Ramos (cell line): Measurements from ENCODE around the gene MAP4K3.
"Not testable (repeated sequence)": the region's sequence is repeated elsewhere in the genome, so short reads cannot be mapped to it uniquely, and the experiment has no call there.

Experiments used
- in situ Hi-C: fragments of 300-500 bp; cut with MboI; formaldehyde crosslinking; loops from one replicate; pipeline ENCODE4 v1.14.3; 2022; ENCODE audit warnings: low sequenced_read_pairs; ENCODE audit not compliant: unreplicated experiment

The MAP4K3 gene

GRCh38 chr2:39380525-39381150 lies 56.4 kb downstream of the MAP4K3 start:
- in situ Hi-C loops = loop anchor here (25.0 kb wide), 1 partner anchor 332 kb away; no protein-coding TSS in a partner anchor

GRCh38 chr2:39379643-39380524 lies 57.2 kb downstream of the MAP4K3 start:
- in situ Hi-C loops = loop anchor here (25.0 kb wide), 1 partner anchor 332 kb away; no protein-coding TSS in a partner anchor

- in situ Hi-C loops = loop anchor here (25.0 kb wide), 1 partner anchor 333 kb away; no protein-coding TSS in a partner anchor
Measured at GRCh38 chr2:39378968-39379367, 58.1 kb downstream of the MAP4K3 start.

GRCh38 chr2:39377226-39377939 lies 59.7 kb downstream of the MAP4K3 start:
- in situ Hi-C loops = loop anchor here (25.0 kb wide), 1 partner anchor 335 kb away; no protein-coding TSS in a partner anchor

GRCh38 chr2:39375917-39376316 lies 61.2 kb downstream of the MAP4K3 start:
- in situ Hi-C loops = loop anchor here (25.0 kb wide), 1 partner anchor 336 kb away; no protein-coding TSS in a partner anchor

GRCh38 chr2:39373181-39373802 lies 63.8 kb downstream of the MAP4K3 start:
- in situ Hi-C loops = no loop called here

GRCh38 chr2:39370101-39370500 lies 67.0 kb downstream of the MAP4K3 start:
- in situ Hi-C loops = no loop called here

- in situ Hi-C loops = no loop called here
Measured at GRCh38 chr2:39368846-39369245, 68.2 kb downstream of the MAP4K3 start.

GRCh38 chr2:39368376-39368775 lies 68.7 kb downstream of the MAP4K3 start:
- in situ Hi-C loops = no loop called here

GRCh38 chr2:39362595-39362994 lies 74.5 kb downstream of the MAP4K3 start:
- in situ Hi-C loops = no loop called here

- in situ Hi-C loops = no loop called here
Measured at GRCh38 chr2:39361511-39361910, 75.6 kb downstream of the MAP4K3 start.

GRCh38 chr2:39360342-39360741 lies 76.7 kb downstream of the MAP4K3 start:
- in situ Hi-C loops = not testable (repeated sequence)

GRCh38 chr2:39359453-39360038 lies 77.5 kb downstream of the MAP4K3 start:
- in situ Hi-C loops = no loop called here

GRCh38 chr2:39356922-39357639 lies 80.0 kb downstream of the MAP4K3 start:
- in situ Hi-C loops = no loop called here

GRCh38 chr2:39350658-39351057 lies 86.4 kb downstream of the MAP4K3 start:
- in situ Hi-C loops = no loop called here

GRCh38 chr2:39338502-39338901 lies 98.6 kb downstream of the MAP4K3 start:
- in situ Hi-C loops = no loop called here

GRCh38 chr2:39335930-39336329 lies 101.2 kb downstream of the MAP4K3 start:
- in situ Hi-C loops = no loop called here

- in situ Hi-C loops = no loop called here
Measured at GRCh38 chr2:39334978-39335377, 102.1 kb downstream of the MAP4K3 start.

GRCh38 chr2:39334529-39334928 lies 102.6 kb downstream of the MAP4K3 start:
- in situ Hi-C loops = no loop called here
